Measurements from ENCODE around the gene TAS1R3.

- TF ChIP-seq CTCF (conservative IDR thresholded peaks at IDR 0.05; ENCODE audit: low read length), result no peak
- no peak for TF ChIP-seq EZH2phosphoT487 (IDR thresholded peaks at IDR 0.05; ENCODE audit: borderline replicate concordance, low read depth, low read length)
Observed at GRCh38 chr1:1312450-1313314, 18.4 kb upstream of the TAS1R3 start.

Data from OCI-LY7 (cell line).